HepG2 (cell line): Measurements from ENCODE around the gene NES. TPM values are rescaled to one million over a fixed set of nuclear protein-coding genes. Genes with fewer than 3 reads are reported as not detected.

Source experiments
- ATAC-seq: fragments of 200-7000 bp; cut with Tn5 transposase; 3 replicates; pipeline ENCODE4 v1.9.1; 2020; ENCODE audit warnings: mild to moderate bottlenecking, moderate library complexity
- BruUV-seq: library from RNA; stranded (reverse); fragments of 400-500 nt; replicated peaks from 2 replicates; lab custom pipeline; 2021; lab: Mats Ljungman, UMichigan
- CTCF ChIA-PET: fragments of 300-600 bp; formaldehyde crosslinking; extraction: SDS; loops from one replicate; lab custom pipeline; 2021; ENCODE audit warnings: low total read pairs, inconsistent platforms, low intra/inter-chr PET ratio; lab: Yijun Ruan, JAX
- POLR2A ChIA-PET: fragments of 350-600 bp; sonication (Branson Sonifier 250); formaldehyde crosslinking; loops from one replicate; lab custom pipeline; 2020; ENCODE audit warnings: antibody characterized with exemption, inconsistent platforms; lab: Yijun Ruan, JAX
- DNase-seq: peaks from one replicate; pipeline ENCODE4 v3.0.0-alpha.2; 2015; ENCODE audit warnings: low spot score
- FAIRE-seq: peaks from 3 replicates; lab custom pipeline; 2011; peaks lifted over from hg19 to GRCh38; lab: Jason Lieb, UNC
- H2AFZ ChIP-seq: one replicate; pipeline ENCODE4 v1.6.1; 2011; ENCODE audit warnings: low read length, inconsistent platforms
- H3K27ac ChIP-seq: fragments of 300-600 bp; 3 replicates; pipeline ENCODE4 v1.8.0; 2011; ENCODE audit warnings: mixed run types, mild to moderate bottlenecking, mixed read lengths, low read length, inconsistent platforms; ENCODE audit not compliant: insufficient read depth; ENCODE audit errors: extremely low read length
- H3K27me3 ChIP-seq, 2 experiments: fragments of 200-600 bp in 1 of 2; 2 replicates in 1 of 2; 3 replicates in 1 of 2; pipeline versions ENCODE4 v1.6.0 to v1.8.0; 2011; ENCODE audit warnings: low read length in 2 of 2, mild to moderate bottlenecking in 2 of 2, moderate library complexity in 2 of 2, inconsistent platforms in 1 of 2; ENCODE audit not compliant: insufficient read depth in 2 of 2, control insufficient read depth in 1 of 2
- H3K36me3 ChIP-seq, 2 experiments: fragments of 200-600 bp in 1 of 2; replicated peaks in 1 of 2; 2 replicates in 1 of 2; 3 replicates in 1 of 2; pipeline versions ENCODE4 v1.5.1 to v1.8.0; 2011; ENCODE audit warnings: low read length in 2 of 2, inconsistent platforms in 1 of 2; ENCODE audit not compliant: insufficient read depth in 2 of 2, control insufficient read depth in 1 of 2
- H3K4me1 ChIP-seq: 2 replicates; pipeline ENCODE4 v1.5.1; 2012; ENCODE audit warnings: low read length, inconsistent platforms; ENCODE audit not compliant: insufficient read depth
- H3K4me2 ChIP-seq: 2 replicates; pipeline ENCODE4 v1.6.0; 2011; ENCODE audit warnings: low read depth, low read length, inconsistent platforms
- H3K4me3 ChIP-seq, 3 experiments: fragments of 200-600 bp in 1 of 3; sonication (generic), shearing (Covaris generic) in 1 of 3; replicated peaks in 1 of 3; 2 replicates each; pipeline ENCODE4 v1.5.1; 2011 to 2016; ENCODE audit warnings: low read length in 3 of 3, inconsistent platforms in 2 of 3, low read depth in 2 of 3, mild to moderate bottlenecking in 2 of 3, control low read depth in 1 of 3, mixed read lengths in 1 of 3; ENCODE audit not compliant: insufficient read depth in 1 of 3
- H3K79me2 ChIP-seq: one replicate; pipeline ENCODE4 v1.6.1; 2011; ENCODE audit warnings: low read length, inconsistent platforms; ENCODE audit not compliant: insufficient read depth
- H3K9ac ChIP-seq: 2 replicates; pipeline ENCODE4 v1.6.0; 2011; ENCODE audit warnings: mild to moderate bottlenecking, low read depth, low read length, inconsistent platforms; ENCODE audit not compliant: insufficient read depth
- H3K9me3 ChIP-seq: 2 replicates; pipeline ENCODE4 v1.5.1; 2012; ENCODE audit warnings: mild to moderate bottlenecking, low read length
- H4K20me1 ChIP-seq: 2 replicates; pipeline ENCODE4 v1.6.0; 2011; ENCODE audit warnings: inconsistent platforms, mild to moderate bottlenecking, low read length, moderate library complexity; ENCODE audit not compliant: insufficient read depth
- ASH2L ChIP-seq: fragments of 300-600, 200-600 bp; sonication (generic); IDR thresholded peaks from 2 replicates; pipeline ENCODE4 v1.7.0; 2017; ENCODE audit warnings: low read depth, mild to moderate bottlenecking, moderate library complexity, mixed read lengths, low read length; ENCODE audit not compliant: insufficient read length
- ISX ChIP-seq: sonication (generic); formaldehyde crosslinking; conservative IDR thresholded peaks from 2 replicates; pipeline ENCODE4 v1.5.0; 2020; ENCODE audit warnings: missing genetic modification reagents
- PRDM10 ChIP-seq: sonication (generic); formaldehyde crosslinking; IDR thresholded peaks from 2 replicates; pipeline ENCODE4 v1.4.0; 2020; ENCODE audit warnings: low read depth, missing genetic modification reagents
- SAFB2 ChIP-seq: sonication (generic); formaldehyde crosslinking; IDR thresholded peaks from 2 replicates; pipeline ENCODE4 v1.5.1; 2020; ENCODE audit warnings: missing genetic modification reagents, low read depth, mild to moderate bottlenecking, borderline replicate concordance
- SRF ChIP-seq: IDR thresholded peaks from 2 replicates; pipeline ENCODE4 v1.6.1; 2011; ENCODE audit warnings: mild to moderate bottlenecking, low read depth, low read length, moderate library complexity
- YEATS2 ChIP-seq: sonication (generic); formaldehyde crosslinking; IDR thresholded peaks from 2 replicates; pipeline ENCODE4 v1.4.0; 2020; ENCODE audit warnings: missing genetic modification reagents, borderline replicate concordance
- ZNF33A ChIP-seq: sonication (generic); formaldehyde crosslinking; IDR thresholded peaks from 2 replicates; pipeline ENCODE4 v1.5.1; 2020; ENCODE audit warnings: missing genetic modification reagents, mild to moderate bottlenecking, moderate library complexity, borderline replicate concordance
- ZNF503 ChIP-seq: sonication (generic); formaldehyde crosslinking; IDR thresholded peaks from 2 replicates; pipeline ENCODE4 v1.4.0; 2020; ENCODE audit warnings: missing genetic modification reagents
- WGBS: methylation state at CpG from one replicate; pipeline ENCODE4 v1.1.6; 2017; ENCODE audit warnings: low lambda C conversion rate; 5-methylcytosine and 5-hydroxymethylcytosine counted together
- in situ Hi-C: cut with HindIII; loops from 2 replicates; pipeline ENCODE4 v1.10.0; 2017; ENCODE audit warnings: low pct_unique_long_range_greater_than_20kb; ENCODE audit not compliant: extremely low pct_ligation_motif_present
- intact Hi-C: fragments of 100-400 bp; cut with micrococcal nuclease; formaldehyde crosslinking; loops from one replicate; pipeline ENCODE4 v1.10.0; 2022; ENCODE audit not compliant: unreplicated experiment
- polyA plus RNA-seq, 8 experiments: library from polyadenylated mRNA; depleted of rRNA in 3 of 8; stranded (reverse) in 7 of 8; unstranded in 1 of 8; fragments of >200 nt; fragmentation: Illumina TruSeq in 4 of 8; extraction: Trizol in 4 of 8; gene quantifications; 2 replicates each; pipeline versions ENCODE4 v1.2.1 to v1.2.3, GENCODE V29; 2011 to 2016; ENCODE audit warnings: low read depth in 4 of 8, missing spikeins in 1 of 8, mixed read lengths in 1 of 8; ENCODE audit not compliant: insufficient read depth in 1 of 8
- total RNA-seq, 5 experiments: library from RNA; depleted of rRNA; stranded (reverse); fragments of >200 nt; fragmentation: Illumina TruSeq; extraction: Trizol; gene quantifications; 2 replicates each; pipeline ENCODE4 v1.2.3, GENCODE V29; 2016; ENCODE audit warnings: low read depth in 1 of 5

NES gene
- total and polyA plus RNA-seq, 2 of the 13 experiments (the other 11 are each of a cell fraction or from before 2014, with no cell fraction given), result 1.7 to 16.6 TPM

GRCh38 chr1:156712626-156713025, 35.4 kb upstream of the NES start:
- Histone ChIP-seq H3K27me3 (peaks cover 2 to 25% of the 10 kb centered on the region in 2 experiments; a peak in 3 of 5 replicates), H4K20me1 (no peaks in the 10 kb centered on the region), H2AFZ (no peak overlapping the region), H3K79me2 (no peaks in the 10 kb centered on the region), H3K27ac (no peak overlapping the region), H3K4me2 (no peak overlapping the region), H3K4me1 (0 out of 2 replicates have a peak, but pooled peaks cover 6% of the 10 kb centered on the region), H3K9me3 (no peaks in the 10 kb centered on the region), H3K9ac (no peak overlapping the region), H3K36me3 (no peaks in the 10 kb centered on the region), H3K4me3 (no peak overlapping the region)
- BruUV-seq, result no TSS peak
- intact Hi-C loops, result no loop called here
- CTCF ChIA-PET, result no interaction called here
- no peak for DNase-seq
- 41% methylated on average over 3 of the region's 3 CpGs for WGBS
- ATAC-seq, result no peak; the same call in 2 of the 3 replicates
- TF ChIP-seq ZNF503 (CRISPR knock-in tag) (no peak), SRF (no peak), ISX (CRISPR knock-in tag) (no peak), PRDM10 (CRISPR knock-in tag) (no peak), SAFB2 (no peak), ZNF33A (CRISPR knock-in tag) (no peak), ASH2L (no peak), YEATS2 (CRISPR knock-in tag) (no peak)
- no peak for FAIRE-seq
- in situ Hi-C loops, result no loop called here
- POLR2A ChIA-PET, result no interaction called here
